ENCODE measurements around the gene GPD2.
A peak's percentile ranks its signal among the peaks of the same experiment; 100 is the strongest.

Gene GPD2

DNA sequence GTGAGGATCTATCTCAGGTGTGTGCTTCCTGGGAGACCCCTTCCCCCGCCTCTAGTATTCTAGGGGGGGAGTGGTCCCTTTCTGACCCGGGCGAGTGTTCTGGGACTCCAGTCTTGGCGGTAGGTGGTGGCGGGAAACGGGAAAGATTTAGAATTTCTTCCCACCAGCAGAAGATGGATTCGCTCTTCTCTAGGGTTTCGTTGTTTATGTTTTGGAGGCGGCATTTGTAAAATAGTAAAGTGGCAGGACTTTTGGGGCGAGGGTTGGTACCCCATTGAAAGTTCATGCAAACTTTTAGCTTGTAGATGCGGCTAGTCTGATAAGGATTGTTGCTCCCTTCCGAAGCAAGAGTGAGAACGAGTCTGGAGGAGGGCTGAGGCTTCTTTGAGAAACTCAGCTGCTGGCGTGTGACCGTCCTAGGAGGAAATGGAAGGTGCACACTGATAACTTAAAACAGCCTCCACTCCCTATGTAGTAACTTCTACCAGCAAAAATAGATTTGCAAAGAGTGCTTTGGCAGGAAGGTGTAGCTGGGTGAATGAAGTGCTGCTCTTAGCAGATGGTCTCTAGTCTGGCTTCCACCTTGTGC lies 412 bp downstream of the GPD2 start:
- DNase-seq (ENCODE audit: low spot score), result peak; percentile 29

- peak; percentile 10 for DNase-seq (ENCODE audit: low spot score)
These were observed 1.2 kb downstream of the GPD2 start for GRCh38 chr2:156437272-156437930.

GRCh38 chr2:156437931-156438410 lies 1.8 kb downstream of the GPD2 start:
- DNase-seq (ENCODE audit: low spot score), result no peak

DNA sequence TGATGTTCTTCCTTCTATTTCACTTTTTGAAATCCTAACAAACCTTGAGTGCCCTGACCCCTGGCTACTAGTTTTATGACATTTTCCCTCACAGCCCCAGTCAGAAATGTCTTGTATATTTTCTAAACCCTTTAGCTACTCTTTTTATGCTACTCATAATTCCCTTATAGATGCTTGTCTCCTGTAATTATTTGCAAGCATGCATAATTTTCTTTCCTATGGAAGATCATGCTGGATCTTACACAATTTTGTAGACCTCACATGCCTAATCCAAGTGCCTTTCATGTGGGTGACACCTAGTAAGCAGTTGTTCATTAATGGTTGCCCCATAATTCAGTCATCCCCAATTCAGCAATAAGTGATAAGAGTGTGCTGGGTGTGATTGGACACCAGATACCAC lies 6.9 kb downstream of the GPD2 start:
- DNase-seq (ENCODE audit: low spot score), result no peak

- peak; percentile 82 for DNase-seq (ENCODE audit: low spot score)
These were observed 9.4 kb downstream of the GPD2 start for GRCh38 chr2:156445296-156446220.

- peak; percentile 9 for DNase-seq (ENCODE audit: low spot score)
These were observed 11.6 kb downstream of the GPD2 start for GRCh38 chr2:156447761-156448160.

GRCh38 chr2:156448766-156449165 lies 12.6 kb downstream of the GPD2 start:
- DNase-seq (ENCODE audit: low spot score), result no peak

DNA sequence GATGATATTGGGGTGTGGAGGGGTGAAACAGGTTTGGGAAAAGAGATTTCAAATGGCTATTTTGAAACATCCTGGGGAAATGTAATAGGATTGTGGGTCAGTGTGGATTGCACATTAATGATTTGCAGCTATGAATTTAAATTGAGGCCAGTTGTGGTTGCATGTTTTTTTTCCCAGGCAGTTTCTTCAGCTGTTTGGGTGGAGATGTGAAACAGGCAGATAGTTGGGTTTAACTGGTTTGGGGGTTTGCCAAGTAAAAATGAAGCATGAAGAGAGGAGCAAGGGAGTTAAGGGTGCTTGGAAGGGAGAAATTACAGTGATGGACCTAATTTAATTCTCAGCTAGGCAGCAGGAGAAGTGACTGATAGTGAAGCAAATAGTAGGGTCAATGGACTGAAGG lies 16.8 kb downstream of the GPD2 start:
- peak; percentile 64 for DNase-seq (ENCODE audit: low spot score)

- DNase-seq (ENCODE audit: low spot score), result peak; percentile 25
These were observed 19.3 kb downstream of the GPD2 start for GRCh38 chr2:156455361-156455975.

DNA sequence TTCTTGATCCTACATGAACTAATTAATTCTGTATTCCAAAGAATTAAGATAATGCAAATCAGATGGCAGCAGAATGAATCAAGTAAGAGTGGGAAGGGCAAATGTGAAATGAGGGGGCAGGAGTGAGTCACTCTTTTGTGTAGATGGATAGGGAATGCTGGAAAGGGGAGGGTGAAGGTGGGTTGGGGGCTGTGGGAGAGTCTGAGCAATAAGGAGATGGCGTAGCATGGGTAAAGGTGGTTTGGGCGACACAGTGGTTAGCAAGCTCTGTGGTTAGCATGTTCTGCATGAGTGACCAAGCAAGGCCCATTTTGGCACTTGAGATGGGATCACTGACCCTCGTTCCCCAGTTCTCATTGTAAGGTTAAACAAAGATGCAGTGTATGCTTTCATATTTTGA lies 20.4 kb downstream of the GPD2 start:
- no peak for DNase-seq (ENCODE audit: low spot score)

GRCh38 chr2:156457523-156458517 lies 21.6 kb downstream of the GPD2 start:
- DNase-seq (ENCODE audit: low spot score), result no peak

- DNase-seq (ENCODE audit: low spot score), result no peak
These were observed 23.5 kb downstream of the GPD2 start for GRCh38 chr2:156459720-156460119.

- peak; percentile 44 for DNase-seq (ENCODE audit: low spot score)
These were observed 27.9 kb downstream of the GPD2 start for GRCh38 chr2:156464106-156464505.

GRCh38 chr2:156465573-156465972 lies 29.4 kb downstream of the GPD2 start:
- no peak for DNase-seq (ENCODE audit: low spot score)

GRCh38 chr2:156466739-156467405 lies 30.7 kb downstream of the GPD2 start:
- DNase-seq (ENCODE audit: low spot score), result peak; percentile 56

DNA sequence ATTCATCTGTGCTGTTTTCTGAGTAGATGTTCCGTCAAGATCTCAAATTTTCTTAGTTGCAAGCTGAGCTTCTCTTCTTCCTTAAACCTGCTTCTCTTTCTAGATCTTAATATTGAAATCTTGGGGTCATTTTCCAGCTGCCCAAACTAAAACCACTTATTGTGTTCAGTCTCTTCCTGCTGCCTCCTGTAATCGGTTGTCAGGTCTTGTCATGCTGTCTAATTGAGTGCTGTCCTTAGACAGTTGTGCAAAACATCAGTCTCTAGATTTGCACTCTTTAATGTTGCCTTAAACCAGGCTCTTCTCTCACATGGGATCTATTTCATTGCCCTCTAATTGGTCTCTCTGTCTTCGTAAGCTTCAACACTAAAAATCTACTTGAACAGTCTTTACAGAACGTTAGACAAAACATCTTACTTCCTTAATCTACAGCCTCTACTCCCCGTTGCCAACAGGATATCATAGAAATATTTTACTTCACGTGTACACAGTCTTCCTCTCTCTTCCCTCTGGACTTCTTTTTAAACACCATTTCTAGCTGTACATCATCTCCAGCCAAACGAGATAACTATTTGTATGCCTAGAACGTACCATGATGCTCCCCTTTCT lies 34.9 kb downstream of the GPD2 start:
- no peak for DNase-seq (ENCODE audit: low spot score)

- no peak for DNase-seq (ENCODE audit: low spot score)
These were observed 35.6 kb downstream of the GPD2 start for GRCh38 chr2:156471762-156472161.

DNA sequence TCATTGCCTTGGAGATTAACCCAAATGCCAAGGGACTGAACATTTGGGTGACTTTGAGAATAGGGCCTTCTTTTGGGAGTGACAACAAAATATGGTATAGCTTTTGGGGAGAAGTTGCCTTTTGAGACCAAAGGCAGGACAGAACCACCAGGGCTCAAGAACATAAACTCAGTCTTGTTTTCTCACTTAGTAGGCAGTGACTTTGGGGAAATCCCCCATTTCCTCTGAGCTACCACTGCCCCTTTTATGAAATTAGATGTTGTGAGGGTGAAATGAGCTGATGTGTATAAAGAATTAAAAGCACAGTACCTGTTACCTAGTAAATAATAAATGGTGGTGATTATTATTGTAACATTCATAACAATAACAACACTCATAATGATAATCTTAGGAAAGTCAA lies 36.5 kb downstream of the GPD2 start:
- no peak for DNase-seq (ENCODE audit: low spot score)

DNA sequence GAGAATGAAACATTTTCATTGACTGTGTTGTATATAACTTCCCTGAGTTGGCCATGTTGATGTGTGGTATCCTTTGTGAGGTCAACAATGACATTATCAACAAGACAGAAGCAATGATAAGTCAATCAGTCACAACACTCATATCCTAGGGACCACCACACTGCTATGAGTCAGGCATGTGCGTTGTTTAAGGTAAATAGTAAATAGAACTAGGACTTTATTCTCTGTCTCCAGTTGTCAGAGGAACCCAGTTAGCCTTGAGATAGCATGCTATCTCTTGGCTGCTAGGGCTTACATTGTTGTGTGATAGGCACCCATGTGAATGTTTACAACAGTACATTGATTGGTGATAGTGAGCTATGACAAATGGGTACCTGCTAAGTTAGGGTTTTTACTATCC lies 37.3 kb downstream of the GPD2 start:
- no peak for DNase-seq (ENCODE audit: low spot score)

GRCh38 chr2:156474401-156474800 lies 38.2 kb downstream of the GPD2 start:
- DNase-seq (ENCODE audit: low spot score), result no peak
